ENCODE results near the gene C1QTNF9. TPM values are rescaled to one million over a fixed set of nuclear protein-coding genes. Genes with fewer than 3 reads are reported as not detected.

The C1QTNF9 gene
- total and polyA plus RNA-seq, 2 of the 8 experiments (the other 6 are each of a cell fraction or from before 2014, with no cell fraction given), result not detected

DNA sequence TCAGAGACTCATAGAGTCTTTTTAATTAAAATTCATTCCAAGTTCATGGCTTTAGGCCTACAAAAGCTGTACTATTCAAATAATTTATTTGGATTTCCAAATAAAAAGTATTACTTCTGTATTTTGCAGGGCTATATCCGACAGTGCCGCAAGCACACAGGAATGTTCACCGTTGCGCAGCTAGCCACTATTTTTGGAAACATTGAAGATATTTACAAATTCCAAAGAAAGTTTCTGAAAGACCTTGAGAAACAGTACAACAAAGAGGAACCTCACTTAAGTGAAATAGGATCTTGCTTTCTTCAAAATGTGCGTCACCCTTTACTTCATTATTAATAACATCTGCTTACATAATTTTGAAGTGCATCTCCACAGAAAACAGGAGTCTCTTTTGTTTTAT is 20.5 kb upstream of the C1QTNF9 start:
- Histone ChIP-seq H3K14ac (ENCODE audit: insufficient read length) (no peak overlapping the region), H2AK5ac (ENCODE audit: low read depth, low read length) (no peak overlapping the region), H3K4me3 (ENCODE audit: extremely low read depth in 1 of 4, insufficient read depth in 2 of 4, low read depth in 3 of 4, low read length in 4 of 4) (no peak overlapping the region), H3K56ac (replicated peaks; ENCODE audit: insufficient read length, low read depth, low read length) (no peak overlapping the region), H2AFZ (ENCODE audit: low read length) (no peak overlapping the region), H2BK120ac (replicated peaks; ENCODE audit: low read depth, low read length) (no peak overlapping the region), H4K91ac (replicated peaks; ENCODE audit: insufficient read length, low read length) (no peak overlapping the region), H2BK12ac (ENCODE audit: low read depth, low read length) (no peak overlapping the region), H2BK20ac (ENCODE audit: low read length) (no peak overlapping the region), H3K4me1 (replicated peaks in 1 of 4; ENCODE audit: control insufficient read depth in 3 of 4, insufficient read depth in 4 of 4, low read length in 3 of 4) (no peaks in the 10 kb centered on the region), H3K4ac (replicated peaks; ENCODE audit: insufficient read length, low read depth, low read length) (no peak overlapping the region), H3K27ac (ENCODE audit: low read depth, low read length) (no peak overlapping the region), H4K8ac (ENCODE audit: extremely low read depth, insufficient read depth, low read length) (no peak overlapping the region; the same call in 1 of the 2 replicates), H3K23ac (ENCODE audit: insufficient read length) (no peak overlapping the region), H3K79me1 (ENCODE audit: low read depth, low read length) (peaks cover 2% of the 10 kb centered on the region; the same call in 1 of the 2 replicates), H3K27me3 (replicated peaks in 1 of 4; ENCODE audit: control insufficient read depth in 3 of 4, extremely low read depth in 1 of 4, insufficient read depth in 3 of 4, low read length in 3 of 4) (no peaks in the 10 kb centered on the region), H2BK5ac (ENCODE audit: low read depth, low read length) (no peak overlapping the region), H3K18ac (ENCODE audit: extremely low read depth, low read length) (no peak overlapping the region), H3K23me2 (ENCODE audit: low read depth, low read length) (no peaks in the 10 kb centered on the region), H4K5ac (ENCODE audit: insufficient read length, low read depth, low read length) (no peak overlapping the region), H3K9me3 (ENCODE audit: insufficient read depth in 2 of 2, low read depth in 1 of 2, low read length in 1 of 2) (no peaks in the 10 kb centered on the region), H3K36me3 (ENCODE audit: control insufficient read depth in 2 of 4, insufficient read depth in 4 of 4, low read length in 3 of 4) (peaks cover 0 to 6% (median 1%) of the 10 kb centered on the region in 4 experiments; a peak in 3 of 8 replicates), H3K4me2 (ENCODE audit: insufficient read depth in 1 of 2, low read depth in 2 of 2, low read length in 2 of 2) (no peak overlapping the region), H2BK15ac (ENCODE audit: low read length) (no peak overlapping the region), H3K79me2 (ENCODE audit: control insufficient read depth in 1 of 2, insufficient read depth in 2 of 2, low read length in 2 of 2) (no peaks in the 10 kb centered on the region), H4K20me1 (replicated peaks in 1 of 2; ENCODE audit: control insufficient read depth in 1 of 2, insufficient read depth in 2 of 2, low read length in 2 of 2) (peaks cover 0 to under 1% of the 10 kb centered on the region in 2 experiments), H3K9ac (replicated peaks in 1 of 4; ENCODE audit: extremely low read depth in 1 of 4, low read depth in 3 of 4, low read length in 3 of 4) (no peak overlapping the region)
- DNase-seq (ENCODE audit: low read depth in 1 of 2, low spot score in 2 of 2) (no peak), FAIRE-seq (no peak)
- TF ChIP-seq SIN3A (conservative IDR thresholded peaks at IDR 0.05 in 1 of 2, IDR thresholded peaks at IDR 0.05 in 1 of 2; ENCODE audit: low read depth in 1 of 2, low read length in 2 of 2) (no peak), ZNF274 (IDR thresholded peaks at IDR 0.05; ENCODE audit: borderline replicate concordance, extremely low read depth, low read length) (no peak), RAD21 (IDR thresholded peaks at IDR 0.05 in 1 of 2, conservative IDR thresholded peaks at IDR 0.05 in 1 of 2; ENCODE audit: low read depth in 2 of 2, low read length in 2 of 2) (no peak), EGR1 (IDR thresholded peaks at IDR 0.05; ENCODE audit: borderline replicate concordance, low read depth, low read length) (no peak), SP1 (IDR thresholded peaks at IDR 0.05; ENCODE audit: low read depth, low read length) (no peak), CTBP2 (IDR thresholded peaks at IDR 0.05; ENCODE audit: borderline replicate concordance, insufficient read depth, insufficient read length, low read length) (no peak), JUN (IDR thresholded peaks at IDR 0.05; ENCODE audit: low read depth, low read length) (no peak), MAFK (IDR thresholded peaks at IDR 0.05; ENCODE audit: low read depth, low read length) (no peak), GABPA (IDR thresholded peaks at IDR 0.05; ENCODE audit: borderline replicate concordance, insufficient read depth, low read length) (no peak), BRCA1 (IDR thresholded peaks at IDR 0.05; ENCODE audit: low read depth, low read length) (no peak), NRF1 (IDR thresholded peaks at IDR 0.05; ENCODE audit: low read depth, low read length) (no peak)
- TF ChIP-seq, protein P1, sequence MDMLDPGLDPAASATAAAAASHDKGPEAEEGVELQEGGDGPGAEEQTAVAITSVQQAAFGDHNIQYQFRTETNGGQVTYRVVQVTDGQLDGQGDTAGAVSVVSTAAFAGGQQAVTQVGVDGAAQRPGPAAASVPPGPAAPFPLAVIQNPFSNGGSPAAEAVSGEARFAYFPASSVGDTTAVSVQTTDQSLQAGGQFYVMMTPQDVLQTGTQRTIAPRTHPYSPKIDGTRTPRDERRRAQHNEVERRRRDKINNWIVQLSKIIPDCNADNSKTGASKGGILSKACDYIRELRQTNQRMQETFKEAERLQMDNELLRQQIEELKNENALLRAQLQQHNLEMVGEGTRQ (IDR thresholded peaks at IDR 0.05; ENCODE audit: low read length), result no peak
- POLR2A ChIA-PET (ENCODE audit: partially characterized antibody), result no interaction called here
- CTCF ChIA-PET (ENCODE audit: partially characterized antibody), result interaction anchor here (1.2 kb wide), 1 partner anchor 18 kb away, joined by 3 read pairs; no protein-coding TSS in a partner anchor
- WGBS, 2 experiments (ENCODE audit: extremely low coverage in 1 of 2, insufficient coverage in 1 of 2, insufficient read length in 1 of 2, insufficient replicate concordance in 2 of 2, low coverage in 1 of 2, low lambda C conversion rate in 2 of 2, missing lambda C conversion rate in 1 of 2), result 93% methylated on average over 5 of the region's 5 CpGs; no CpG with 5 or more reads in 1 of the 2 experiments
